Activated gamma-delta T cell treated with Interleukin-2 at 50 U/mL for 16 hours (primary cell): ENCODE data around the gene FAT1.

Experiments
- DNase-seq: peaks from one replicate; pipeline ENCODE4 v3.0.0-alpha.2; 2020

Gene FAT1

GRCh38 chr4:186749611-186750281 is 26.1 kb upstream of the FAT1 start:
- no peak for DNase-seq

DNA sequence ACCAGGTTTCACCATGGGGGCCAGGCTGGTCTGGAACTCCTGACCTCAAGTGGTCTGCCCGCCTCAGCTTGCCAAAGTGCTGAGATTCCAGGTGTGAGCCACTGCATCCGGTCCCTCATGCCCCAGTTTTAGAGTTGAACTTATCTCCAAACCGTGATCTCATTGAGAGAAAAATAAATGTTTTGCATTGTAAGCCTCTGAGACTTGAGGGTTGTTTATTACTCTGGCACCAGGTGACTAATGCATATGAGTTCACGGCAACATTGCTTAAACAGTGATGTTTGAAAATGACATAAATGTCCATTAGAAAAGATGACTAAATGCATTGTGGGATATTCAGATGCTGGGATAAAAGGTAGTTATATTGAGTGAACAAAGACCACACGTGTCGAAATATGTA is 22.9 kb upstream of the FAT1 start:
- no peak for DNase-seq

DNA sequence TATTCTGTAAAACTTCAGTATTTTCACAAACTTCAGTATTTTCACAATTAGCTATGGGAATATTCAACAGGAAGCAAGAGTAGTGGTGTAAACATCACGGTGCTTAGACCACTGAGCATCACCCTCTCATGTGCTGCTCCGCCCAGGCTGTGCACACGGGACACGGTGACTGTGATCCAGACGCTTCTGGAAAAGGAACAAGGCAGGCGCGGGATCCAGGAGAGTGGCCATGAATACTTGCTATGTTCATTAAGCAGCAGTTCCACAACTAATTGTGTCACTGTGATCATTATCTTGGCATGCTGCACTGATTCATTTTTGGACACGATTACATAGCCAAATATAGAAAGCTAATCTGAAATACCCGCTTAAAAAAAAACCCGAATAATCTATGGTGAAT is 19.6 kb upstream of the FAT1 start:
- DNase-seq: no peak

- no peak for DNase-seq
Measured at GRCh38 chr4:186740822-186741221, 17.2 kb upstream of the FAT1 start.

GRCh38 chr4:186739802-186740434 is 16.3 kb upstream of the FAT1 start:
- DNase-seq: no peak

GRCh38 chr4:186739317-186739716 is 15.7 kb upstream of the FAT1 start:
- DNase-seq: no peak

DNA sequence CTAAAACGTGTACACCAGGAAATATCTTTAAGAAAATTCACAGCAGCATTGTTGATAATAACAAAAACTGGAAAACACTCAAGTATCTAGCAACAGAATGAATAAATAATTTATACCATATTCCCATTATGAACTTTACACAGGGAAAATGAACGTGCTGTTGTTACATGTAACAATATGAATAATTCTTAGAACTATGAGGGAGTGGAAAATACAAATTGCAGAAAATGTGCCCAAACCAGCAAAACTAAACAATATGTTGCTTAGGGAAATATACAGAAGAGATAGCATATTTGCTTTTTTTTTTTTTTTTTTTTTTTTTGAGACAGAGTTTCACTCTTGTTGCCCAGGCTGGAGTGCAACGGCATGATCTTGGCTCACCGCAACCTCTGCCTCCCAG is 14.8 kb upstream of the FAT1 start:
- DNase-seq: no peak

- DNase-seq: no peak
Measured at GRCh38 chr4:186737427-186737826, 13.8 kb upstream of the FAT1 start.

- DNase-seq: no peak
Measured at GRCh38 chr4:186736466-186736865, 12.8 kb upstream of the FAT1 start.

DNA sequence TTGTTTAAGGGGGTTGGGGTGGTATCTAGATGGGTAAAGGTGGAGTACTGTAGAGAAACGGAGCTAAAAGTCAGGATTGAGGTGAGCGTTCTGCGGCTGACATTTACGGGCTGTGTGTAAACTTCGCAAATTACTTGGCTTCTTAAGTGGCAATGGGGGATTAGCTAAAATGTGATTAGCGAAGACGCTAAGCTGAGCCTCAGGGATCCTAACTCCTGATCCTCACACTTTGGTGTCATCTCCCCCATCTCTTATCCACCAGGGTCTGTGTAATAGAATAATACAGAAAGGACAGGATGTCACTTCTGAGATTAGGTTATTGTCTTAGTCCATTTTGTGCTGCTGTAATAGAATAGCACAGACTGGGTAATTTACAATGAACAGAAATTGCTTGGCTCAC is 10.6 kb upstream of the FAT1 start:
- no peak for DNase-seq

- no peak for DNase-seq
Measured at GRCh38 chr4:186733778-186734177, 10.1 kb upstream of the FAT1 start.

DNA sequence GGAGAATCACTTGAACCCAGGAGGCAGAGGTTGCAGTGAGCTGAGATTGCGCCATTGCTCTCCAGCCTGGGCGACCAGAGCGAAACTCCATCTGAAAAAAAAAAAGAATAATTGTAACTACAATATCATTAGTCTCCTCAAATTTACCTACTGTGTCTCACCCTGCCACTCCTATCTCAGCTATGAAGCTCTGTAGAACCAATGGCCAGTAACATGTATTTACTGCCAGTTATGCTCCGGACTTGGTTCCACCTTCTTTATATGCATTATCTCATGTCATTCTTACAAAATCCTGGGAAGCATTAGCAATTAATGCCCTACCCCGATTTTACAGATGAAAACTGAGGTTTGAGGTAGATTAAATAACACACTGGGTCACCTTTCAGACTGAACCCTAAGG is 7.0 kb upstream of the FAT1 start:
- DNase-seq: no peak

GRCh38 chr4:186729856-186730255 is 6.2 kb upstream of the FAT1 start:
- no peak for DNase-seq

DNA sequence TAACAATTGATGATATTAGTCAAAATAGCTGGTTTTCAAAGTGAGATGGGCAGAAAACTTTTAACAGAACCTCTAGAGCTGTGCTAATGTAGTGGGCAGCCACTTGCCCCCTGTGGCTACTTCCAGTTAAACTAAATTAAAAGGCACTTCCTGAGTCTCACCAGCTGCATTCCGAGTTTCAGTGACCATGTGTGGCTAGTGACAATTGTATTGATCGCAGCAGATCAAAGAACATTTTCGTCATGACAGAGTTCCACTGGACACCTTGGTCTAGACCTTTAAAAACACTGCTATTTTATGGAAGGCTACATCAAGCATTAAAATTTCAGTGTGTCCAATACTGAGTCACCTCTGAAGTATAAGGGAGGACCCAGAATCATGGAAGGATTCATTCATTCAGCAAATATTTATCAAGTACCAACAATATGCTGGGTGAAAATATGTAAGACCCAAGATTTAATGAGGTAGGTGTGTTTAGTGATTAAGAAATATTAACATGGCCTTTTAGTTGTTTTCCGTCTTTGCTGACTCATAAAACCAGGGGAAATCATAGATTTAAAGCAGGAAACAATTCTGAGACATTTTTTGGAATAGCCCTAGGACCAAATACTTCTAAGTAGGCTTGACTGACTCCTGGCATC is 5.1 kb upstream of the FAT1 start:
- no peak for DNase-seq

DNA sequence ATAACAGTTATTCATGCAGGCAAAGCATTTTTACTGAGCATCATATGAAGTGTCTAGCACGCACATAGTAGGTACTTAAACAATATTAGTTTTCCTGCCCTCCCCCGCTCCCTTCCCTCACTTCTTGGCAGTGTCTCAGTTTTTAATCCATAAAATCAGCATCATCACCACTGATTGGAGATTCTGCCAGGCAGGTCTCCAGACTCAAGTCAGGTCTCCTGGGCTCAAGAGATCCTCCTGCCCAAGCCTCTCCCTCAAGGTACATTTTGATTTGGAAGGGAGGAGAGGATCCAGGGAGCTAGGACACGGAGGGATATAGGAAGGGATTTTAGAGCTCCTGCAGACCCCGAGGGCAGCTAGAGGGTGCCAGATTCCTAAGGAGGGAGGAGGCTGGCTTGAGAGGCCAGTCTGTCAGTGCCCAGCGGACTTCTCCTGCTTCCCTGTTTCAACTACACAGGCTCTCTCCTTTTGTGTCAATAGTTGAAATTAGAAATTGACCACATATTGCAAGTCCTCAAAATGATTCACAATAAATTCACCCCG is 4.4 kb upstream of the FAT1 start:
- no peak for DNase-seq

GRCh38 chr4:186727169-186727976 is 3.7 kb upstream of the FAT1 start:
- no peak for DNase-seq

DNA sequence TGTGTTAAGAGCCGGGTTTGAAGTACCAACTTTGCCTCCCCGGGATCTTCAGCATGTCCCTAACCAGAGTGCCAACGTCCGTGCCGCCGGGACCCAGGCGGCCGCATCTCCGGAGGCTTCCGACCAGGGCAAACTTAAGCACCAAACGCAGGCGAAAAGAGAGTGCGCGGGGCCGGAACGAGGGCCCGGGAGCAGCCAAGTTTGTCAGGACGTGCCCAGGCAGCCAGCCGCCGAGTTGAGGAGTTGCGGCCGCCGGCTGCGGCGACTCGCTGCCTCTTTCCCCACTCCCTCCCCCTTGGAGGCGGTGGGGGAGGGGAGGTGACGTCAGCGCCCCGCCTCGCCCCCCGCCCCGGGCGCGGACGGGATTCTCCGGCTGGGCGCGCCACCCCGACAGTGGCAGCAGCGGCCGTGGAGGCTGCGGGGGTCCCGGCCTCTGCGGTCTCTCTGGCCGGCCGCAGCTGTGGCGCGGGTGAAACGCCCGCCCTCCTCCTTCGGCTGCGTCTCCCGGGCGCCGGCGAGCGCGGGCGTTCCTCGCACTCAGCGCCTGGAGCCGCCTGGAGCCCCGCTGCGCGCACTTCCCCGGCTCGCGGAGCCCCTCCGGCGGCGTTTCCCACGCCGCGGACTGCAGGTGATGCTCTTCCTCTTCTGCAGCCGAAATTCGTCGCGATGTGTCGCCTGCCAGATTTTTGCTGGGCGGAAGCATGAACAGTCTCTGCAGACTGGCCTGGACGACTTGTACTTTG is 2.9 kb upstream of the FAT1 start:
- DNase-seq: no peak

GRCh38 chr4:186725469-186726425 is 2.1 kb upstream of the FAT1 start:
- DNase-seq: no peak

GRCh38 chr4:186724864-186725468 is 1.3 kb upstream of the FAT1 start:
- DNase-seq: no peak

GRCh38 chr4:186724058-186724863 is 605 bp upstream of the FAT1 start:
- DNase-seq: no peak
